ENCODE measurements around the gene ZNF484. TPM values are rescaled to one million over a fixed set of nuclear protein-coding genes. Genes with fewer than 3 reads are reported as not detected.
A peak's percentile ranks its signal among the peaks of the same experiment; 100 is the strongest.
"Not testable (repeated sequence)": the region's sequence is repeated elsewhere in the genome, so short reads cannot be mapped to it uniquely, and the experiment has no call there.

Gene ZNF484
- polyA plus RNA-seq, 3 donors: 1.1 to 2.7 (median 1.8) TPM

DNA sequence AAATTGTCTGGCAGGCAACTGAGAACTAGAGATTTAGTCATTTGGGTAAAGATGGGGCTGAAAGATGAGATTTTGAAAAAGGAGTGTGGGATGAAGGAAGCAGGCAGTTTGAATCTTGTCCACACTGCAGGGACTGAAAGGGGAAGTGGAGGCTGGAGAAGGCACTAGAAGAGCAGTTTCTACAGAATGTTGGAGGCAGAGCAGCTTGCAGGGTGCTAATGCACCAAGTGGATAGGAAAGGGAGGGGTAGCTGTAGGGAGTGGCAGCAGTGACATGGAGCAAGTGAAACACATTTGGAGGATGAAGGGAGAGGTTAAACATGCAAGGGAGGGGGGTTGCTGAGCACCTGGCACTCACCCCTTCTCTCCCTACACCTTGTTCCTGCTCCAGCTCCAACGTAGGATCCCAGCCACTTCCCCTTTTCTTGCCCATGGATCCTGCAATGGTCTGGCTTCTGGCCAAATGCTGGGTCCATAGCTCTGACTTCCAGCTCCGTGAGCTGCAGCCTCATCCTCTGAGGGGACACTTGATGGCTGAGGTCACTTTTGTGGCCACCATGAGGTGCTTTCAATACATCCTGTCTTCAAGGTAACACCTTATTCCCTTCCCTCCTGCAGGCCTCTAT is 39.5 kb upstream of the ZNF484 start:
- Histone ChIP-seq H4K20me1 (ENCODE audit: insufficient read depth, low read length) (no peaks in the 10 kb centered on the region), H3K79me2 (ENCODE audit: insufficient read depth, low read length) (no peaks in the 10 kb centered on the region), H3K4me2 (replicated peaks; ENCODE audit: extremely low read depth, low read length, poor library complexity, severe bottlenecking) (no peak overlapping the region), H3K9me3 (replicated peaks in 1 of 2; ENCODE audit: control insufficient read depth in 1 of 2, insufficient read depth in 1 of 2, low read length in 2 of 2) (no peaks in the 10 kb centered on the region), H3K4me1 (ENCODE audit: control insufficient read depth in 1 of 2, insufficient read depth in 2 of 2, low read length in 2 of 2) (peaks cover 8 to 17% of the 10 kb centered on the region in 2 donors), H2AFZ (ENCODE audit: insufficient read depth, low read depth, low read length, poor library complexity, severe bottlenecking) (no peak overlapping the region), H3K27ac (ENCODE audit: low read depth in 1 of 2, low read length in 2 of 2) (no peak overlapping the region), H3K9ac (ENCODE audit: insufficient read depth, low read length, poor library complexity, severe bottlenecking) (no peak overlapping the region), H3K27me3 (ENCODE audit: control insufficient read depth in 2 of 2, insufficient read depth in 2 of 2, low read length in 2 of 2) (no peaks in the 10 kb centered on the region), H3K36me3 (replicated peaks in 1 of 2; ENCODE audit: control insufficient read depth in 1 of 2, insufficient read depth in 2 of 2, low read length in 2 of 2) (no peaks in the 10 kb centered on the region), H3K4me3 (replicated peaks in 1 of 3; ENCODE audit: low read depth in 2 of 3, low read length in 3 of 3) (no peak overlapping the region)
- peaks cover 0 to 1% (median 0%) of the 10 kb centered on the region in 7 donors for H3K9me3 Mint-ChIP-seq
- intact Hi-C loops (cut with micrococcal nuclease): no loop called here
- 0% methylated on average over 2 of the region's 2 CpGs for WGBS (ENCODE audit: insufficient coverage)
- H3K4me1 Mint-ChIP-seq: peaks cover 19% of the 10 kb centered on the region
- no peaks in the 10 kb centered on the region for H3K36me3 Mint-ChIP-seq
- peaks cover 6 to 15% (median 10%) of the 10 kb centered on the region in 3 donors for H3K27me3 Mint-ChIP-seq (ENCODE audit: low read depth in 3 of 3)
- peak overlapping the region in 1 of 7 donors; percentile 11 for H3K27ac Mint-ChIP-seq
- DNase-seq: peak; percentile 22 to 36 (median 32)
- no peak overlapping the region for H3K4me3 Mint-ChIP-seq
- TF ChIP-seq, protein P1, sequence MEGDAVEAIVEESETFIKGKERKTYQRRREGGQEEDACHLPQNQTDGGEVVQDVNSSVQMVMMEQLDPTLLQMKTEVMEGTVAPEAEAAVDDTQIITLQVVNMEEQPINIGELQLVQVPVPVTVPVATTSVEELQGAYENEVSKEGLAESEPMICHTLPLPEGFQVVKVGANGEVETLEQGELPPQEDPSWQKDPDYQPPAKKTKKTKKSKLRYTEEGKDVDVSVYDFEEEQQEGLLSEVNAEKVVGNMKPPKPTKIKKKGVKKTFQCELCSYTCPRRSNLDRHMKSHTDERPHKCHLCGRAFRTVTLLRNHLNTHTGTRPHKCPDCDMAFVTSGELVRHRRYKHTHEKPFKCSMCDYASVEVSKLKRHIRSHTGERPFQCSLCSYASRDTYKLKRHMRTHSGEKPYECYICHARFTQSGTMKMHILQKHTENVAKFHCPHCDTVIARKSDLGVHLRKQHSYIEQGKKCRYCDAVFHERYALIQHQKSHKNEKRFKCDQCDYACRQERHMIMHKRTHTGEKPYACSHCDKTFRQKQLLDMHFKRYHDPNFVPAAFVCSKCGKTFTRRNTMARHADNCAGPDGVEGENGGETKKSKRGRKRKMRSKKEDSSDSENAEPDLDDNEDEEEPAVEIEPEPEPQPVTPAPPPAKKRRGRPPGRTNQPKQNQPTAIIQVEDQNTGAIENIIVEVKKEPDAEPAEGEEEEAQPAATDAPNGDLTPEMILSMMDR (IDR thresholded peaks at IDR 0.05): no peak

- H4K20me1 ChIP-seq (ENCODE audit: insufficient read depth, low read length): no peaks in the 10 kb centered on the region
- no peaks in the 10 kb centered on the region for H3K36me3 ChIP-seq (replicated peaks in 1 of 2; ENCODE audit: control insufficient read depth in 1 of 2, insufficient read depth in 2 of 2, low read length in 2 of 2)
- Mint-ChIP-seq H3K36me3 (no peaks in the 10 kb centered on the region), H3K4me3 (peak overlapping the region in 1 of 2 donors; percentile 54), H3K27me3 (ENCODE audit: low read depth in 3 of 3) (peaks cover 18 to 29% (median 24%) of the 10 kb centered on the region in 3 donors), H3K4me1 (peaks cover 15% of the 10 kb centered on the region), H3K9me3 (peaks cover 0 to 4% (median 0%) of the 10 kb centered on the region in 7 donors), H3K27ac (no peak overlapping the region)
- peaks cover 7 to 9% of the 10 kb centered on the region in 2 donors for H3K4me1 ChIP-seq (ENCODE audit: control insufficient read depth in 1 of 2, insufficient read depth in 2 of 2, low read length in 2 of 2)
- no peaks in the 10 kb centered on the region for H3K9me3 ChIP-seq (replicated peaks in 1 of 2; ENCODE audit: control insufficient read depth in 1 of 2, insufficient read depth in 1 of 2, low read length in 2 of 2)
- WGBS (ENCODE audit: insufficient coverage): 77% methylated on average over 6 of the region's 11 CpGs
- H3K27ac ChIP-seq (ENCODE audit: low read depth in 1 of 2, low read length in 2 of 2): no peak overlapping the region
- no peak for DNase-seq
- H3K4me3 ChIP-seq (replicated peaks in 1 of 3; ENCODE audit: low read depth in 2 of 3, low read length in 3 of 3): no peak overlapping the region
- intact Hi-C loops (cut with micrococcal nuclease): no loop called here
- no peak overlapping the region for H3K4me2 ChIP-seq (replicated peaks; ENCODE audit: extremely low read depth, low read length, poor library complexity, severe bottlenecking)
- no peaks in the 10 kb centered on the region for H3K79me2 ChIP-seq (ENCODE audit: insufficient read depth, low read length)
- peaks cover 4 to 9% of the 10 kb centered on the region in 2 donors for H3K27me3 ChIP-seq (ENCODE audit: control insufficient read depth in 2 of 2, insufficient read depth in 2 of 2, low read length in 2 of 2)
- H2AFZ ChIP-seq (ENCODE audit: insufficient read depth, low read depth, low read length, poor library complexity, severe bottlenecking): no peak overlapping the region
- TF ChIP-seq, protein P1 (IDR thresholded peaks at IDR 0.05): no peak
- no peak overlapping the region for H3K9ac ChIP-seq (ENCODE audit: insufficient read depth, low read length, poor library complexity, severe bottlenecking)
Observed at GRCh38 chr9:92911511-92912475, 34.0 kb upstream of the ZNF484 start.

- H2AFZ ChIP-seq (ENCODE audit: insufficient read depth, low read depth, low read length, poor library complexity, severe bottlenecking); H3K27ac ChIP-seq (ENCODE audit: low read depth in 1 of 2, low read length in 2 of 2); H3K27me3 ChIP-seq (ENCODE audit: control insufficient read depth in 2 of 2, insufficient read depth in 2 of 2, low read length in 2 of 2); intact Hi-C loops (cut with micrococcal nuclease); H3K4me3 Mint-ChIP-seq; H3K4me1 Mint-ChIP-seq; H3K79me2 ChIP-seq (ENCODE audit: insufficient read depth, low read length); H3K27ac Mint-ChIP-seq; H3K4me1 ChIP-seq (ENCODE audit: control insufficient read depth in 1 of 2, insufficient read depth in 2 of 2, low read length in 2 of 2); H3K36me3 Mint-ChIP-seq; DNase-seq; H3K4me3 ChIP-seq (replicated peaks in 1 of 3; ENCODE audit: low read depth in 2 of 3, low read length in 3 of 3); H3K4me2 ChIP-seq (replicated peaks; ENCODE audit: extremely low read depth, low read length, poor library complexity, severe bottlenecking); H3K9ac ChIP-seq (ENCODE audit: insufficient read depth, low read length, poor library complexity, severe bottlenecking); H3K36me3 ChIP-seq (replicated peaks in 1 of 2; ENCODE audit: control insufficient read depth in 1 of 2, insufficient read depth in 2 of 2, low read length in 2 of 2); H3K9me3 Mint-ChIP-seq; H4K20me1 ChIP-seq (ENCODE audit: insufficient read depth, low read length); H3K9me3 ChIP-seq (replicated peaks in 1 of 2; ENCODE audit: control insufficient read depth in 1 of 2, insufficient read depth in 1 of 2, low read length in 2 of 2): not testable (repeated sequence)
- WGBS (ENCODE audit: insufficient coverage): no CpG with 5 or more reads among the region's 6 CpGs
- peaks cover 7 to 11% (median 9%) of the 10 kb centered on the region in 3 donors for H3K27me3 Mint-ChIP-seq (ENCODE audit: low read depth in 3 of 3)
Observed at GRCh38 chr9:92905137-92905536, 27.3 kb upstream of the ZNF484 start.

All from CD14-positive monocyte (primary cell).